HG02852 (cell line): Measurements from ENCODE around the gene SNAPC5.

ENCODE experiments used
- ATAC-seq: cut with Tn5 transposase; IDR thresholded peaks from one replicate; pipeline ENCODE4 v1.9.1; 2021; ENCODE audit warnings: mild to moderate bottlenecking, moderate library complexity; ENCODE audit not compliant: unreplicated experiment

SNAPC5 gene

DNA sequence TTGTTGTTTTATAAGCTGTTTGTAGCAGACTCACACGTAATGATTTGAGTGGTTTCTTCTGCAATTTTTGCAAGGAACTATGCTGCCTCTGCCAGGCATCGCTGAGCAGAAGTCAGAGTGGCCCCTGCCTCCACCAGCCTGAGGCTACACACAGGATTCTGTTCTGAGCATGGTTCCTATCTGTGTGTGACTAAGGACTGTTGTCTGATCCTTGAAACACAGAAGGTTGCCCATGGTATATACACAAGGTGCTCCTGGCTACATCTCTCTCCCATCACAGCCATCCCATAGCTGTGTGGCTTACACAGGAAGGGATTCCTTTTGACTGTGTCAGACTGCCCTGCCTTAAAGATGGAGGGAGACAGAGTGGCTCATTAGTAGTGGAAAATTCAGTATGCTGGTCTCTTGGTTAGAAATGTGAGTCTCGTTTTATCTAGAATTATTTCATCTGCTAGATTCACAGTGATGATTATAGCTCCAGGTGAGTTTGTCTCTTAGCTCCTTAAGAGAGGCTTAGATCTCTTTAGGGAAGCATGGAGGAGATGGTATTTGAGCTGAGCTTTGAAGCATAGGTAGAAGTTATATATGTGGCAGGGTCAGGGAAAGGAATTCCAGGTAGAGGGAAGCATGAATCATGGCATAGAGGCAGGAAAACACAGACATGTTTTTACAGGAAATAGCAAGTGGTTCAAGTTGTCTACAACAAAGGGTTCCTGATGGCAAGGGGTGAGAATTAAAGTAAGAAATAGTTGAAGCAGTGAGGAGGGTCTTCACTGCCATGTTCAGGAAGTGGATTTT is 37.5 kb downstream of the SNAPC5 start:
- no peak for ATAC-seq

DNA sequence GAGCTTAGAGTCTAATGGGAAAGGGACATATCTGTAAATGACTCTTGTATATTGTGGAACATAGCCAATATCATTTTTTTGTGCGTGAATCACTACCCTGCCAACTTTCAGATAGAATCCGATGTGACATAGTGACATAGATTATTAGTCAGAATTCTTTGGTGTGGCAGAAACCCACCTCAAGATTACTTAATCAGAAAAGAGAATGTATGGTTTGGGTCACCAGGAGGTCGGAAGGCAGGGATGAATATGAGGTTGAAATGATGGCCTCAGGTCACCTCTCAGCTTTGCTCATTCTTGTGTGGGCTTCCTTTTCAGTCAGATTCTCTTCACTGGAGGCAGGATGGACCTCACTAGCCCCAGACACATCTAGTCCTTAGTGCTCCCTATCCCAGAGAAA is 41.4 kb downstream of the SNAPC5 start:
- ATAC-seq, result no peak

DNA sequence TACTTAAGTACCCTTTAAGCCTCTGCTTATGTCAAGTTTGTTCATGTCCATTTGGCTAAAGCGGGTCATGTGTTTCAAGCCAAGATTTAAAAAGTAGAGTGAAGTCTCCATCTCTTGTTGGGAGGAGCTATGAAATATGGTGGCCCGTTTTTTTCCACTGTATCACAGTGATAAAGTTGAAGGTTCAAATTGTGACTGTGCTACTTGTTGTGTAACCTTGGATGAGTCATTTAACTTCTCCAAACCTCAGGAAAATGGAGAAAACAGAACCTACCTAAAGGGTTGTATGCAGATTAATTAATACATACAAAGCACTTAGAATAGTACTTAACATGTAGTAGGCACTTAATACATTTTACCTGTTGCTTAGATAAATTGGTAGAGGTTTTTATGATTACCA is 43.4 kb downstream of the SNAPC5 start:
- ATAC-seq, result no peak

DNA sequence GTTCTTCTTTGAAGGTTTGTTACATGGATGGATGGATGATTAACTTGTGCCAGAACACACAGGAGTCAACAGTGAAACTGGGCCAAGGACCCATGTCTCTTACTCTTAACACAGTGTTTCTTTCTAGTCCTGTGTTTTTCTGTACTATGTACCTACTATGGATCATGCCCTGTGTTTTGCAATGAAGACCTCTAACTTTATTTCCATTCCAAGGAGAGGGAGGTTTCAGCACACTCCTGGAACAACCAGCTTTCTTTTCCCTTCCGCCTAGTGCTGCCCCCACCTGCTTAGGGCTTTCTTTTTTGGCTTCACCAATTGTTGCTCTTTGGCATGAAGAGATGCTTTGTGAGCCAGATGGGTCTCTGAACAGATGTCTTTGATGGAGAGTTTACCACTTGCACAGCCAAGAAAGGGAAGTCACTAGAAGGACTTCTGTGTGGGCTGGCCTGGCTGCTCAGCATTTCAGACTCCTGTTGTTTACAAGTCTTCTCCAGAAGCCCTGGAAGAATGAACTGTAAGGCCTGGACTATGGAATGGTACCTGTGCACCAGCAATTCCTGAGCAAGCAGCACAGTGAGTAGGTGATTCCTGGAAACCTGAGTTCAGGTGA is 44.5 kb downstream of the SNAPC5 start:
- no peak for ATAC-seq

DNA sequence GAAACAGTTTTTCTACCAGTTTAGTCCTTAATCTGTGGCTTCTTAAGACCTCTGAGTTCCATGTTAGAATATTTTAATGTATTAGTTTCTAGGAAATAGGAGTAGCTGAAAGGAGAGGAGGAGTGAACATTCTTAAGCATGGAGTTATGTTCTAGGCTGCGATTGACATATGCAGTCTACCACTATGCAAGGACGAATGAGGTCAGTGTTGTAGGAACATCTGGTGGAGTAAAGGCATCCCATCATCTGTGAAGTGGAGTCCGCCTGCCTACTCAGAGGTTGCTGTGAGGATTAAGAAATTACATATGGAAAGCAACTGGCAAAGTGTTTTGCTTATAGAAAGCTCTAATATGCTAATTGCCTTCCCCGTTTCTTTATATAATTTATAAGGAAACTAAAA is 45.1 kb downstream of the SNAPC5 start:
- ATAC-seq, result no peak
